B cell (primary cell): ENCODE results near the gene PARN. TPM values are rescaled to one million over a fixed set of nuclear protein-coding genes. Genes with fewer than 3 reads are reported as not detected.

ENCODE experiments used
- ATAC-seq: fragments of 200-7000 bp; cut with Tn5 transposase; one replicate; pipeline ENCODE4 v1.10.0; 2021; ENCODE audit warnings: low read depth, mild to moderate bottlenecking, moderate number of reproducible peaks, moderate library complexity
- CTCF ChIA-PET: fragments of 350-600 bp; sonication (Branson Sonifier 250); formaldehyde crosslinking; loops from one replicate; lab custom pipeline; 2021; ENCODE audit warnings: antibody characterized with exemption, inconsistent platforms; lab: Charles Lee
- POLR2A ChIA-PET: fragments of 350-600 bp; sonication (Branson Sonifier 250); formaldehyde crosslinking; loops from one replicate; lab custom pipeline; 2021; ENCODE audit warnings: antibody characterized with exemption; lab: Charles Lee
- DNase-seq: peaks from one replicate; pipeline ENCODE4 v3.0.0; 2013
- H2AFZ ChIP-seq: 2 replicates; pipeline ENCODE4 v1.6.1; 2012; ENCODE audit warnings: mild to moderate bottlenecking, low read depth, low read length; ENCODE audit not compliant: insufficient read depth, poor library complexity, severe bottlenecking
- H3K27ac ChIP-seq, 2 donors: 1 replicate in 1 of 2; 2 replicates in 1 of 2; pipeline ENCODE4 v1.5.1; 2012 to 2013; ENCODE audit warnings: low read length in 2 of 2, mild to moderate bottlenecking in 2 of 2, moderate library complexity in 1 of 2
- H3K27me3 ChIP-seq, 4 experiments: fragments of 200-600 bp in 1 of 4; sonication (generic) in 1 of 4; replicated peaks in 1 of 4; 1 replicate in 2 of 4; 2 replicates in 2 of 4; pipeline versions ENCODE4 v1.6.1 to v1.7.0; 2013 to 2016; ENCODE audit warnings: low read length in 3 of 4, mild to moderate bottlenecking in 2 of 4, mixed read lengths in 1 of 4, moderate library complexity in 1 of 4; ENCODE audit not compliant: insufficient read depth in 4 of 4, control insufficient read depth in 3 of 4; ENCODE audit errors: control extremely low read depth in 1 of 4
- H3K36me3 ChIP-seq, 2 experiments: replicated peaks in 1 of 2; 1 replicate in 1 of 2; 2 replicates in 1 of 2; pipeline versions ENCODE4 v1.6.1 to v1.7.1; 2013; ENCODE audit warnings: low read length in 1 of 2; ENCODE audit not compliant: insufficient read depth in 2 of 2, control insufficient read depth in 1 of 2; ENCODE audit errors: control extremely low read depth in 1 of 2, extremely low read depth in 1 of 2
- H3K4me1 ChIP-seq, 2 donors: fragments of 200-600 bp in 1 of 2; sonication (generic) in 1 of 2; 1 replicate in 1 of 2; 2 replicates in 1 of 2; pipeline versions ENCODE4 v1.5.1 to v1.6.1; 2013 to 2017; ENCODE audit warnings: low read length in 2 of 2; ENCODE audit not compliant: control insufficient read depth in 2 of 2, insufficient read depth in 2 of 2
- H3K4me2 ChIP-seq: replicated peaks from 2 replicates; pipeline ENCODE3; 2012; ENCODE audit warnings: mild to moderate bottlenecking, low read depth, low read length; ENCODE audit not compliant: poor library complexity, severe bottlenecking
- H3K4me3 ChIP-seq, 5 experiments: fragments of 200-600 bp in 1 of 5; sonication (generic) in 1 of 5; 1 replicate in 3 of 5; 2 replicates in 2 of 5; pipeline versions ENCODE4 v1.5.1 to v1.7.0; 2011 to 2016; ENCODE audit warnings: low read length in 4 of 5, mild to moderate bottlenecking in 4 of 5, low read depth in 2 of 5, control low read depth in 1 of 5, moderate library complexity in 1 of 5; ENCODE audit not compliant: insufficient read depth in 1 of 5; ENCODE audit errors: control extremely low read depth in 1 of 5, extremely low read depth in 1 of 5
- H3K79me2 ChIP-seq: fragments of 200-600 bp; sonication (generic); one replicate; pipeline ENCODE4 v1.6.0; 2016; ENCODE audit warnings: low read length; ENCODE audit not compliant: control insufficient read depth, insufficient read depth
- H3K9ac ChIP-seq: fragments of 200-600 bp; sonication (generic); 2 replicates; pipeline ENCODE4 v1.6.1; 2017; ENCODE audit warnings: mild to moderate bottlenecking, low read length, moderate library complexity
- H3K9me3 ChIP-seq, 3 donors: one replicate each; pipeline versions ENCODE4 v1.6.1 to v1.7.1; 2013; ENCODE audit warnings: low read length in 2 of 3; ENCODE audit not compliant: control insufficient read depth in 2 of 3, insufficient read depth in 1 of 3; ENCODE audit errors: control extremely low read depth in 1 of 3
- H4K20me1 ChIP-seq: 2 replicates; pipeline ENCODE4 v1.6.0; 2012; ENCODE audit warnings: mild to moderate bottlenecking, low read length; ENCODE audit not compliant: insufficient read depth, control insufficient read depth, poor library complexity, severe bottlenecking
- H3K27ac Mint-ChIP-seq: one replicate; pipeline ENCODE4 v1.8.0; 2021; ENCODE audit warnings: mixed read lengths
- H3K27me3 Mint-ChIP-seq: one replicate; pipeline ENCODE4 v1.8.0; 2021; ENCODE audit warnings: mixed read lengths
- H3K4me1 Mint-ChIP-seq: one replicate; pipeline ENCODE4 v1.8.0; 2021; ENCODE audit warnings: mixed read lengths
- H3K4me3 Mint-ChIP-seq: one replicate; pipeline ENCODE4 v1.8.0; 2021; ENCODE audit warnings: mixed read lengths
- H3K9me3 Mint-ChIP-seq: one replicate; pipeline ENCODE4 v1.8.0; 2022; ENCODE audit warnings: mixed read lengths; ENCODE audit not compliant: insufficient read depth
- CTCF ChIP-seq: fragments of 200-600 bp; IDR thresholded peaks from one replicate; pipeline ENCODE4 v1.8.0; 2022; ENCODE audit warnings: antibody characterized with exemption, mild to moderate bottlenecking
- EZH2 ChIP-seq: IDR thresholded peaks from 2 replicates; pipeline ENCODE4 v1.6.1; 2012; ENCODE audit warnings: borderline replicate concordance, low read depth, mild to moderate bottlenecking, moderate library complexity, low read length; ENCODE audit not compliant: insufficient read depth, poor library complexity, severe bottlenecking
- WGBS: methylation state at CpG from one replicate; pipeline ENCODE4 v1.1.5; 2013; ENCODE audit warnings: missing lambda C conversion rate; ENCODE audit not compliant: insufficient coverage; 5-methylcytosine and 5-hydroxymethylcytosine counted together
- intact Hi-C: fragments of 100-400 bp; cut with micrococcal nuclease; formaldehyde crosslinking; loops from one replicate; pipeline ENCODE4 v1.10.0; 2022
- polyA plus RNA-seq: library from polyadenylated mRNA; depleted of rRNA; stranded (reverse); fragments of >200 nt; gene quantifications from 2 replicates; pipeline ENCODE4 v1.2.3, GENCODE V29; 2012
- total RNA-seq, 2 donors: library from RNA; stranded (reverse); fragments of 120-200 nt in 1 of 2; gene quantifications; 1 replicate in 1 of 2; 2 replicates in 1 of 2; pipeline versions ENCODE4 v1.2.3 to v1.2.4, GENCODE V29; 2013 to 2022

The PARN gene
- total and polyA plus RNA-seq, 2 donors (not counting 1 experiment from before 2014, with no cell fraction given) = 25.3 to 62.2 TPM

- no peaks in the 10 kb centered on the region for H3K9me3 Mint-ChIP-seq
- CTCF ChIA-PET = no interaction called here
- peaks cover 14% of the 10 kb centered on the region for H3K79me2 ChIP-seq
- no peak for ATAC-seq
- no peak overlapping the region for H3K4me3 ChIP-seq
- TF ChIP-seq CTCF (no peak), EZH2 (no peak)
- no peaks in the 10 kb centered on the region for H3K27me3 Mint-ChIP-seq
- H3K27ac ChIP-seq = no peak overlapping the region
- H3K9me3 ChIP-seq = no peaks in the 10 kb centered on the region
- H3K4me1 Mint-ChIP-seq = peaks cover 13% of the 10 kb centered on the region
- 94% methylated on average over 7 of the region's 7 CpGs for WGBS
- no peak overlapping the region for H3K27ac Mint-ChIP-seq
- H3K4me2 ChIP-seq = no peak overlapping the region
- no peaks in the 10 kb centered on the region for H3K27me3 ChIP-seq
- no peak overlapping the region for H3K9ac ChIP-seq
- peaks cover 0 to 15% of the 10 kb centered on the region in 2 experiments for H3K36me3 ChIP-seq
- DNase-seq = no peak
- intact Hi-C loops = no loop called here
- H4K20me1 ChIP-seq = peaks cover 17% of the 10 kb centered on the region
- POLR2A ChIA-PET = no interaction called here
- no peak overlapping the region for H2AFZ ChIP-seq
- peaks cover 0 to 4% of the 10 kb centered on the region in 2 donors for H3K4me1 ChIP-seq
- no peak overlapping the region for H3K4me3 Mint-ChIP-seq
Observed at GRCh38 chr16:14496786-14497185, 133.3 kb downstream of the PARN start.

- WGBS = 97% methylated on average over 3 of the region's 7 CpGs
- H3K9me3 Mint-ChIP-seq = no peaks in the 10 kb centered on the region
- Histone ChIP-seq H3K27me3 (no peaks in the 10 kb centered on the region), H3K4me2 (no peak overlapping the region), H3K4me3 (no peak overlapping the region), H3K36me3 (peaks cover 0 to 15% of the 10 kb centered on the region in 2 experiments), H3K79me2 (peaks cover 14% of the 10 kb centered on the region), H2AFZ (no peak overlapping the region), H3K9me3 (no peaks in the 10 kb centered on the region), H3K9ac (no peak overlapping the region), H4K20me1 (peaks cover 17% of the 10 kb centered on the region), H3K27ac (no peak overlapping the region), H3K4me1 (peaks cover 0 to 4% of the 10 kb centered on the region in 2 donors)
- H3K27ac Mint-ChIP-seq = no peak overlapping the region
- H3K27me3 Mint-ChIP-seq = no peaks in the 10 kb centered on the region
- DNase-seq = no peak
- no peak for ATAC-seq
- ChIA-PET CTCF (no interaction called here), POLR2A (no interaction called here)
- no peak for TF ChIP-seq CTCF
- no peak for TF ChIP-seq EZH2
- intact Hi-C loops = no loop called here
- peaks cover 13% of the 10 kb centered on the region for H3K4me1 Mint-ChIP-seq
- no peak overlapping the region for H3K4me3 Mint-ChIP-seq
Observed at GRCh38 chr16:14496047-14496770, 133.9 kb downstream of the PARN start.
